K562 (cell line): Measurements from ENCODE around the gene ANKRD13A. TPM values are rescaled to one million over a fixed set of nuclear protein-coding genes. Genes with fewer than 3 reads are reported as not detected.

Source experiments
- ATAC-seq: fragments of 200-7000 bp; cut with Tn5 transposase; 3 replicates; pipeline ENCODE4 v1.9.1; 2020; ENCODE audit warnings: moderate library complexity
- BruUV-seq: library from RNA; stranded (reverse); fragments of 400-500 nt; replicated peaks from 2 replicates; lab custom pipeline; 2021; lab: Mats Ljungman, UMichigan
- CTCF ChIA-PET: fragments of 300-600 bp; formaldehyde crosslinking; extraction: SDS; loops from one replicate; lab custom pipeline; 2021; ENCODE audit warnings: low intra/inter-chr PET ratio; lab: Yijun Ruan, JAX
- POLR2A ChIA-PET: fragments of 300-600, 350-650 bp; sonication (Branson Sonifier 250); formaldehyde crosslinking; extraction: SDS; loops from one replicate; lab custom pipeline; 2021; ENCODE audit warnings: antibody characterized with exemption, inconsistent platforms; lab: Yijun Ruan, JAX
- DNase-seq, 4 experiments: peaks; one replicate each; pipeline versions ENCODE4 v3.0.0 to v3.0.0-alpha.2; 2011 to 2018; ENCODE audit warnings: low spot score in 3 of 4, mixed read lengths in 3 of 4; ENCODE audit errors: extremely low read depth in 1 of 4
- FAIRE-seq: peaks from 2 replicates; lab custom pipeline; 2011; peaks lifted over from hg19 to GRCh38; lab: Jason Lieb, UNC
- H2AFZ ChIP-seq: 2 replicates; pipeline ENCODE4 v1.6.0; 2011; ENCODE audit warnings: low read depth, low read length, control low read depth, inconsistent platforms
- H3K27ac ChIP-seq: fragments of 200-600 bp; 3 replicates; pipeline ENCODE4 v1.8.0; 2011; ENCODE audit warnings: low read depth, mild to moderate bottlenecking, control low read depth, inconsistent platforms, low read length, moderate library complexity, mixed read lengths; ENCODE audit errors: extremely low read depth
- H3K27me3 ChIP-seq, 2 experiments: fragments of 300-600 bp in 1 of 2; 2 replicates in 1 of 2; 3 replicates in 1 of 2; pipeline versions ENCODE4 v1.6.0 to v1.8.0; 2011; ENCODE audit warnings: inconsistent platforms in 2 of 2, low read length in 2 of 2, mild to moderate bottlenecking in 1 of 2, mixed read lengths in 1 of 2, moderate library complexity in 1 of 2; ENCODE audit not compliant: control insufficient read depth in 2 of 2, insufficient read depth in 2 of 2
- H3K36me3 ChIP-seq: fragments of 300-600 bp; 3 replicates; pipeline ENCODE4 v1.8.0; 2011; ENCODE audit warnings: mild to moderate bottlenecking, low read length, inconsistent platforms; ENCODE audit not compliant: control insufficient read depth, insufficient read depth
- H3K4me1 ChIP-seq, 2 experiments: fragments of 200-600 bp in 1 of 2; replicated peaks in 1 of 2; 2 replicates in 1 of 2; 3 replicates in 1 of 2; pipeline versions ENCODE4 v1.5.1 to v1.8.0; 2011; ENCODE audit warnings: inconsistent platforms in 2 of 2, low read length in 2 of 2, mild to moderate bottlenecking in 1 of 2, mixed read lengths in 1 of 2, moderate library complexity in 1 of 2; ENCODE audit not compliant: control insufficient read depth in 2 of 2, insufficient read depth in 2 of 2
- H3K4me2 ChIP-seq: 2 replicates; pipeline ENCODE4 v1.6.1; 2011; ENCODE audit warnings: low read length, control low read depth, inconsistent platforms, mixed read lengths; ENCODE audit not compliant: insufficient read depth
- H3K4me3 ChIP-seq: fragments of 200-600 bp; sonication (generic), shearing (Covaris generic); 2 replicates; pipeline ENCODE4 v1.5.1; 2016; ENCODE audit warnings: control low read depth, inconsistent platforms
- H3K79me2 ChIP-seq: fragments of 200-600 bp; 3 replicates; pipeline ENCODE4 v1.8.0; 2011; ENCODE audit warnings: low read length, inconsistent platforms; ENCODE audit not compliant: control insufficient read depth, insufficient read depth
- H3K9ac ChIP-seq, 2 experiments: 2 replicates each; pipeline versions ENCODE4 v1.6.0 to v1.6.1; 2011; ENCODE audit warnings: low read depth in 2 of 2, low read length in 2 of 2, control low read depth in 1 of 2, inconsistent platforms in 1 of 2, mild to moderate bottlenecking in 1 of 2, mixed read lengths in 1 of 2; ENCODE audit not compliant: insufficient read depth in 1 of 2
- H3K9me1 ChIP-seq: one replicate; pipeline ENCODE4 v1.6.0; 2011; ENCODE audit warnings: inconsistent platforms, mild to moderate bottlenecking, low read length, moderate library complexity; ENCODE audit not compliant: control insufficient read depth, insufficient read depth
- H3K9me3 ChIP-seq: replicated peaks from 2 replicates; pipeline ENCODE4 v1.5.1; 2011; ENCODE audit warnings: low read depth, low read length, inconsistent platforms; ENCODE audit not compliant: control insufficient read depth, insufficient read depth
- H4K20me1 ChIP-seq: replicated peaks from 2 replicates; pipeline ENCODE4 v1.6.1; 2011; ENCODE audit warnings: low read length, inconsistent platforms, mixed read lengths; ENCODE audit not compliant: control insufficient read depth, insufficient read depth
- FOXK1 ChIP-seq: sonication (generic); formaldehyde crosslinking; IDR thresholded peaks from 2 replicates; pipeline ENCODE4 v1.8.0; 2022; ENCODE audit warnings: missing genetic modification reagents, mild to moderate bottlenecking, borderline replicate concordance
- KDM1A ChIP-seq, 2 experiments: fragments of 450-650 bp; IDR thresholded peaks; 2 replicates each; pipeline ENCODE4 v1.6.1; 2016; ENCODE audit warnings: mild to moderate bottlenecking in 2 of 2
- KDM5B ChIP-seq: fragments of 200-600 bp; sonication (generic); IDR thresholded peaks from 2 replicates; pipeline ENCODE4 v1.6.1; 2012; ENCODE audit warnings: low read depth, mild to moderate bottlenecking, moderate library complexity, low read length, control low read depth, inconsistent platforms; ENCODE audit not compliant: insufficient replicate concordance
- KLF13 ChIP-seq: fragments of 450-650 bp; IDR thresholded peaks from 2 replicates; pipeline ENCODE4 v1.6.1; 2016; ENCODE audit warnings: missing genetic modification characterization, low read depth, mild to moderate bottlenecking, missing compliant biosample characterization, moderate library complexity, borderline replicate concordance
- NONO ChIP-seq, 2 experiments: fragments of 200-400 bp in 1 of 2; fragments of 450-650 bp in 1 of 2; formaldehyde crosslinking in 1 of 2; IDR thresholded peaks; 2 replicates each; pipeline ENCODE4 v1.6.1; 2017; ENCODE audit warnings: low read depth in 2 of 2, mild to moderate bottlenecking in 2 of 2, moderate library complexity in 2 of 2, low read length in 1 of 2
- PCBP2 ChIP-seq: fragments of 200-400 bp; formaldehyde crosslinking; IDR thresholded peaks from 2 replicates; pipeline ENCODE4 v1.6.1; 2018; ENCODE audit warnings: low read length, low read depth, mild to moderate bottlenecking, moderate library complexity; ENCODE audit not compliant: poor library complexity, severe bottlenecking
- POLR2G ChIP-seq: fragments of 200-400 bp; formaldehyde crosslinking; IDR thresholded peaks from 2 replicates; pipeline ENCODE4 v1.6.1; 2017; ENCODE audit warnings: low read depth, mild to moderate bottlenecking, antibody characterized with exemption, low read length, moderate library complexity
- RBFOX2 ChIP-seq: fragments of 200-400 bp; formaldehyde crosslinking; IDR thresholded peaks from 2 replicates; pipeline ENCODE4 v1.6.1; 2017; ENCODE audit warnings: low read depth, mild to moderate bottlenecking, low read length, moderate library complexity
- RFX5 ChIP-seq: IDR thresholded peaks from 2 replicates; pipeline ENCODE4 v1.6.1; 2011; ENCODE audit warnings: low read depth, mild to moderate bottlenecking, improper control_type of control experiment, low read length
- TCF7 ChIP-seq: sonication (generic); IDR thresholded peaks from 2 replicates; pipeline ENCODE4 v1.6.1; 2016; ENCODE audit warnings: antibody characterized with exemption, borderline replicate concordance
- ZBTB7A ChIP-seq: IDR thresholded peaks from 2 replicates; pipeline ENCODE4 v1.6.1; 2011; ENCODE audit warnings: low read depth, mild to moderate bottlenecking, low read length, moderate library complexity, borderline replicate concordance; ENCODE audit not compliant: control insufficient read depth
- ZNF717 ChIP-seq: fragments of 250-450 bp; sonication (Bioruptor Pico); IDR thresholded peaks from 2 replicates; pipeline ENCODE4 v1.5.0; 2021
- WGBS: fragments of 100-300 bp; shearing (Covaris generic); methylation state at CpG from one replicate; pipeline ENCODE4 v1.1.6; 2016; ENCODE audit warnings: low coverage, mixed read lengths; ENCODE audit not compliant: insufficient coverage; ENCODE audit errors: missing lambda C conversion rate; 5-methylcytosine and 5-hydroxymethylcytosine counted together
- in situ Hi-C: fragments of 300-500 bp; cut with MboI; formaldehyde crosslinking; loops from 4 replicates; pipeline ENCODE4 v1.15.0; 2018; ENCODE audit warnings: inconsistent platforms, mixed read lengths
- intact Hi-C: fragments of 100-400 bp; cut with micrococcal nuclease; formaldehyde crosslinking; loops from 2 replicates; pipeline ENCODE4 v1.14.2; 2022
- polyA plus RNA-seq, 8 experiments: library from polyadenylated mRNA; depleted of rRNA in 4 of 8; stranded (reverse) in 5 of 8; unstranded in 3 of 8; fragments of >200 nt; fragmentation: Nextera tagmentation in 2 of 8; fragmentation: Illumina TruSeq in 1 of 8; extraction: Ambion mirVana in 2 of 8; extraction: Trizol in 1 of 8; gene quantifications; 2 replicates each; pipeline versions ENCODE4 v1.2.1 to v1.2.3, GENCODE V29; 2011 to 2014; ENCODE audit warnings: inconsistent platforms in 1 of 8, missing spikeins in 1 of 8
- total RNA-seq, 7 experiments: library from RNA; depleted of rRNA in 6 of 7; stranded (reverse); fragments of >200 nt in 6 of 7; fragmentation: Illumina TruSeq in 2 of 7; extraction: Trizol in 2 of 7; gene quantifications; 2 replicates each; pipeline versions ENCODE4 v1.2.1 to v1.2.3, GENCODE V29; 2011 to 2021; ENCODE audit warnings: low replicate concordance in 1 of 7
- TF ChIP-seq, protein P1 (sequence below), 2 experiments: IDR thresholded peaks; 2 replicates each; pipeline ENCODE4 v1.6.1; 2011; ENCODE audit warnings: borderline replicate concordance in 1 of 2, control low read depth in 1 of 2, low read depth in 1 of 2, low read length in 1 of 2, mild to moderate bottlenecking in 1 of 2, mixed read lengths in 1 of 2, moderate library complexity in 1 of 2; ENCODE audit not compliant: insufficient read depth in 1 of 2, insufficient read length in 1 of 2, poor library complexity in 1 of 2, severe bottlenecking in 1 of 2; ENCODE audit errors: extremely low read depth in 1 of 2
- TF ChIP-seq, protein P2 (sequence below): fragments of 450-650 bp; formaldehyde crosslinking; IDR thresholded peaks from 2 replicates; pipeline ENCODE4 v1.4.0; 2022; ENCODE audit warnings: mild to moderate bottlenecking, moderate library complexity

The ANKRD13A gene
- total and polyA plus RNA-seq, 9 of the 15 experiments (the other 6 are each of a cell fraction or from before 2014, with no cell fraction given) = 5.0 to 55.0 (median 41.5) TPM

DNA sequence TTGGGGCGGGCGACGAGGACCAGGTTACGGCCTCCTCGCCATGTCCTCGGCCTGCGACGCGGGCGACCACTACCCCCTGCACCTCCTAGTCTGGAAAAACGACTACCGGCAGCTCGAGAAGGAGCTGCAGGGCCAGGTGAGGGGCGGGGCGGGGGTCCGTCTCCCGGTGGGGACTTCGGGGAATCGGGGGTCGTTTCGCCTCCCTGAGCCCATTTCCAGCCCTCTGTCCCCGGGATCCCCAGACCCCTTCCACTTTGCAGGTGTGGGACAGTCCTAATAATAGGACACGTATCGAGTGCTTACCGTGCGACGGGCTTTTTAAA, 380 bp downstream of the ANKRD13A start (continued):
- TF ChIP-seq, protein P1, sequence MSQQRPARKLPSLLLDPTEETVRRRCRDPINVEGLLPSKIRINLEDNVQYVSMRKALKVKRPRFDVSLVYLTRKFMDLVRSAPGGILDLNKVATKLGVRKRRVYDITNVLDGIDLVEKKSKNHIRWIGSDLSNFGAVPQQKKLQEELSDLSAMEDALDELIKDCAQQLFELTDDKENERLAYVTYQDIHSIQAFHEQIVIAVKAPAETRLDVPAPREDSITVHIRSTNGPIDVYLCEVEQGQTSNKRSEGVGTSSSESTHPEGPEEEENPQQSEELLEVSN (IDR thresholded peaks at IDR 0.05; ENCODE audit: borderline replicate concordance in 1 of 2, extremely low read depth in 1 of 2, insufficient read depth in 1 of 2, insufficient read length in 1 of 2, low read depth in 1 of 2, low read length in 1 of 2, poor library complexity in 1 of 2, severe bottlenecking in 1 of 2) = peak in 1 of 2 experiments; percentile 4
- TF ChIP-seq KDM5B = peak; percentile 16
- no peak for TF ChIP-seq TCF7
- TF ChIP-seq RBFOX2 = peak; percentile 63; the same call in 1 of the 2 replicates
- 0 out of 2 replicates have a peak, but pooled peaks have one; percentile 11 for TF ChIP-seq ZBTB7A
- TF ChIP-seq POLR2G = peak; percentile 72

DNA sequence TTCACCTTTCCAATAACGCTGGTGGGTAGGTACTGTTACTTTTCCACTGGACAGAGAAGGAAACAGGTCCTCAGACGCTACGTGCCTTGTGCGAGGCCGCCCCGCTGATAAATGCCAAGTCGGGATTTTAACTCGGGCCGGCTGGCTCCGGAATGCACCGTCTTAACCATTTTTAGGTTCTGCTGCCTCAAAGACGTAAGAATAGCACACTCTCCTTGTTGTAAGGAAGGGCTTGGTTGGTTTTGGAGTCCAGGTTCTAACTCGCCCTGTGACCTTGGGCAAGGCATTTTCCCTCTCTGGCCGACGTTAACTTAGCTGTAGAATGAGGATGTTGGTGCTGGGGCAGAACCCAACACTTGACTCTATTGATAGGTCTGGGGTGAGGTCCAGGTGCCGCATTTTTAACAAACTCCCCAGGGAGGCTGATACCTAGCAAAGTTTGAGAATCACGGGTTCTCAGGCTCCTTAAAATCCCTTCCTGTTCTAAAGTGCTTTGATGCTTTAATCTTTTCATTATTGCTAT, 814 bp downstream of the ANKRD13A start:
- in situ Hi-C loops = no loop called here
- Histone ChIP-seq H3K9me1 (no peaks in the 10 kb centered on the region), H4K20me1 (no peaks in the 10 kb centered on the region), H3K79me2 (peaks cover 28% of the 10 kb centered on the region), H3K4me3 (peak overlapping the region; percentile 77), H3K4me1 (peaks cover 23% of the 10 kb centered on the region in 2 experiments), H3K27ac (peak overlapping the region; percentile 99), H3K9ac (peak overlapping the region; percentile 98 to 99), H3K4me2 (peak overlapping the region; percentile 85), H3K36me3 (peaks cover 8% of the 10 kb centered on the region), H2AFZ (peak overlapping the region; percentile 100), H3K27me3 (no peaks in the 10 kb centered on the region), H3K9me3 (no peaks in the 10 kb centered on the region)
- FAIRE-seq = no peak
- POLR2A ChIA-PET = interaction anchor here (2.0 kb wide), 1 partner anchor 14 kb away, joined by 7 read pairs; no protein-coding TSS in a partner anchor
- TSS peak; percentile 53 for BruUV-seq
- CTCF ChIA-PET = interaction anchor here (0.7 kb wide), 1 partner anchor 596 kb away, joined by 3 read pairs; no protein-coding TSS in a partner anchor
- DNase-seq = peak in 1 of 4 experiments; percentile 38
- intact Hi-C loops = no loop called here
- no peak for ATAC-seq
- WGBS = 2% methylated on average over 17 of the region's 17 CpGs
- TF ChIP-seq, protein P2, sequence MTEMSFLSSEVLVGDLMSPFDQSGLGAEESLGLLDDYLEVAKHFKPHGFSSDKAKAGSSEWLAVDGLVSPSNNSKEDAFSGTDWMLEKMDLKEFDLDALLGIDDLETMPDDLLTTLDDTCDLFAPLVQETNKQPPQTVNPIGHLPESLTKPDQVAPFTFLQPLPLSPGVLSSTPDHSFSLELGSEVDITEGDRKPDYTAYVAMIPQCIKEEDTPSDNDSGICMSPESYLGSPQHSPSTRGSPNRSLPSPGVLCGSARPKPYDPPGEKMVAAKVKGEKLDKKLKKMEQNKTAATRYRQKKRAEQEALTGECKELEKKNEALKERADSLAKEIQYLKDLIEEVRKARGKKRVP = no peak
- peak; percentile 45 to 71; a peak in 3 of 4 replicates for TF ChIP-seq KDM1A (IDR thresholded peaks at IDR 0.05)
- TF ChIP-seq PCBP2 = no peak
- TF ChIP-seq NONO (IDR thresholded peaks at IDR 0.05; ENCODE audit: low read depth in 2 of 2, low read length in 1 of 2) = no peak
- no peak for TF ChIP-seq RFX5
- no peak for TF ChIP-seq KLF13 (tag)
- TF ChIP-seq ZNF717 (CRISPR knock-in tag) = no peak
- TF ChIP-seq FOXK1 (CRISPR knock-in tag) = peak; percentile 80; the same call in 1 of the 2 replicates
